UCSD-AML1 (cell line): ENCODE data around the gene XPO5.

Experiments
- DNase-seq: peaks from one replicate; lab custom pipeline; 2025; ENCODE audit not compliant: unreplicated experiment; lab: John Stamatoyannopoulos, UW

Gene XPO5

GRCh38 chr6:43517505-43518357, 58.1 kb downstream of the XPO5 start:
- DNase-seq, result no peak

GRCh38 chr6:43516697-43517504, 58.9 kb downstream of the XPO5 start, which contains the start of the genes POLR1C and YIPF3:
Gene POLR1C, plus strand, starts transcription at chr6:43517089. Its CDS starts 21 bp downstream, at chr6:43517110.
Gene YIPF3, minus strand, starts transcription at chr6:43516926. Its CDS starts 119 bp downstream, at chr6:43516807.
- peak; percentile 97 for DNase-seq

GRCh38 chr6:43516367-43516696, 59.5 kb downstream of the XPO5 start:
- no peak for DNase-seq

- DNase-seq, result no peak
Measured at GRCh38 chr6:43515808-43516207, 60.0 kb downstream of the XPO5 start.

GRCh38 chr6:43511824-43512415, 63.9 kb downstream of the XPO5 start:
- no peak for DNase-seq

- DNase-seq, result no peak
Measured at GRCh38 chr6:43510827-43511163, 65.0 kb downstream of the XPO5 start.

GRCh38 chr6:43509984-43510826, 65.6 kb downstream of the XPO5 start, which contains the start of gene LRRC73:
Gene LRRC73, minus strand, starts transcription at chr6:43510346. Its CDS starts 561 bp downstream, at chr6:43509785.
- DNase-seq, result peak; percentile 73

GRCh38 chr6:43509142-43509983, 66.5 kb downstream of the XPO5 start:
- no peak for DNase-seq

- no peak for DNase-seq
Measured at GRCh38 chr6:43508481-43509141, 67.2 kb downstream of the XPO5 start.

GRCh38 chr6:43506667-43507471, 69.0 kb downstream of the XPO5 start:
- peak; percentile 78 for DNase-seq

- DNase-seq, result no peak
Measured at GRCh38 chr6:43506171-43506570, 69.7 kb downstream of the XPO5 start.

GRCh38 chr6:43505718-43506117, 70.1 kb downstream of the XPO5 start:
- DNase-seq, result no peak

- no peak for DNase-seq
Measured at GRCh38 chr6:43504756-43505593, 70.9 kb downstream of the XPO5 start.

- DNase-seq, result no peak
Measured at GRCh38 chr6:43503443-43503842, 72.4 kb downstream of the XPO5 start.

- no peak for DNase-seq
Measured at GRCh38 chr6:43502666-43503065, 73.2 kb downstream of the XPO5 start.

- DNase-seq, result no peak
Measured at GRCh38 chr6:43500921-43501320, 74.9 kb downstream of the XPO5 start.

GRCh38 chr6:43499028-43499815, 76.6 kb downstream of the XPO5 start:
- no peak for DNase-seq
